LNCAP (cell line): ENCODE measurements around the gene ZNF774.

Experiments
- CTCF ChIP-seq: fragments of 450-650 bp; IDR thresholded peaks from 2 replicates; pipeline ENCODE4 v1.5.1; 2017; ENCODE audit warnings: mild to moderate bottlenecking

The ZNF774 gene

GRCh38 chr15:90334304-90334731, 17.8 kb upstream of the ZNF774 start:
- no peak for TF ChIP-seq CTCF

- no peak for TF ChIP-seq CTCF
Measured at GRCh38 chr15:90336705-90337141, 15.4 kb upstream of the ZNF774 start.

- TF ChIP-seq CTCF = no peak
Measured at GRCh38 chr15:90337256-90337655, 14.8 kb upstream of the ZNF774 start.

GRCh38 chr15:90338532-90338931, 13.6 kb upstream of the ZNF774 start:
- TF ChIP-seq CTCF = no peak

- TF ChIP-seq CTCF = no peak
Measured at GRCh38 chr15:90340345-90340744, 11.7 kb upstream of the ZNF774 start.

GRCh38 chr15:90343302-90343790, 8.7 kb upstream of the ZNF774 start:
- no peak for TF ChIP-seq CTCF

GRCh38 chr15:90344662-90345061, 7.4 kb upstream of the ZNF774 start:
- no peak for TF ChIP-seq CTCF

- TF ChIP-seq CTCF = no peak
Measured at GRCh38 chr15:90345857-90346256, 6.2 kb upstream of the ZNF774 start.
